Keratinocyte (primary cell): Measurements from ENCODE around the gene TMCC1. TPM values are rescaled to one million over a fixed set of nuclear protein-coding genes. Genes with fewer than 3 reads are reported as not detected.
"Not testable (repeated sequence)": the region's sequence is repeated elsewhere in the genome, so short reads cannot be mapped to it uniquely, and the experiment has no call there.

Experiments
- DNase-seq: peaks from one replicate; pipeline ENCODE4 v3.0.0-alpha.2; 2011; ENCODE audit warnings: low read depth, missing footprints, low spot score
- FAIRE-seq: peaks from 2 replicates; lab custom pipeline; 2011; peaks lifted over from hg19 to GRCh38; lab: Jason Lieb, UNC
- H2AFZ ChIP-seq: 2 replicates; pipeline ENCODE4 v1.6.0; 2012; ENCODE audit warnings: low read length, control low read depth, inconsistent platforms; ENCODE audit not compliant: control insufficient read depth
- H3K27ac ChIP-seq: 2 replicates; pipeline ENCODE4 v1.5.1; 2011; ENCODE audit warnings: low read length; ENCODE audit not compliant: control insufficient read depth, insufficient read depth
- H3K27me3 ChIP-seq: 3 replicates; pipeline ENCODE4 v1.6.0; 2011; ENCODE audit warnings: low read length; ENCODE audit not compliant: control insufficient read depth, insufficient read depth; ENCODE audit errors: extremely low read depth
- H3K36me3 ChIP-seq, 2 experiments: 2 replicates in 1 of 2; 3 replicates in 1 of 2; pipeline ENCODE4 v1.5.1; 2011; ENCODE audit warnings: low read length in 2 of 2, mild to moderate bottlenecking in 1 of 2; ENCODE audit not compliant: control insufficient read depth in 2 of 2, insufficient read depth in 2 of 2; ENCODE audit errors: extremely low read depth in 1 of 2
- H3K4me1 ChIP-seq: 3 replicates; pipeline ENCODE4 v1.5.1; 2011; ENCODE audit warnings: low read length; ENCODE audit not compliant: control insufficient read depth, insufficient read depth; ENCODE audit errors: extremely low read depth
- H3K4me2 ChIP-seq: 3 replicates; pipeline ENCODE4 v1.6.0; 2011; ENCODE audit warnings: low read depth, low read length; ENCODE audit not compliant: control insufficient read depth, insufficient read depth; ENCODE audit errors: extremely low read depth
- H3K4me3 ChIP-seq, 3 experiments: fragments of 200-600 bp in 1 of 3; sonication (generic) in 1 of 3; 2 replicates in 2 of 3; 3 replicates in 1 of 3; pipeline ENCODE4 v1.5.1; 2011 to 2016; ENCODE audit warnings: low read length in 3 of 3, mild to moderate bottlenecking in 3 of 3, control low read depth in 2 of 3, inconsistent platforms in 1 of 3, low read depth in 1 of 3, mixed read lengths in 1 of 3, mixed run types in 1 of 3, moderate library complexity in 1 of 3; ENCODE audit not compliant: control insufficient read depth in 2 of 3, insufficient read depth in 2 of 3; ENCODE audit errors: extremely low read depth in 1 of 3
- H3K79me2 ChIP-seq: 2 replicates; pipeline ENCODE4 v1.6.0; 2012; ENCODE audit warnings: low read length; ENCODE audit not compliant: control insufficient read depth, insufficient read depth
- H3K9ac ChIP-seq: 3 replicates; pipeline ENCODE4 v1.6.0; 2011; ENCODE audit warnings: low read length; ENCODE audit not compliant: control insufficient read depth, insufficient read depth; ENCODE audit errors: extremely low read depth
- H3K9me1 ChIP-seq: 3 replicates; pipeline ENCODE4 v1.6.0; 2011; ENCODE audit warnings: low read length; ENCODE audit not compliant: control insufficient read depth, insufficient read depth; ENCODE audit errors: extremely low read depth
- H3K9me3 ChIP-seq: 2 replicates; pipeline ENCODE4 v1.5.1; 2012; ENCODE audit warnings: low read depth, low read length; ENCODE audit not compliant: control insufficient read depth
- H4K20me1 ChIP-seq: 3 replicates; pipeline ENCODE4 v1.6.0; 2011; ENCODE audit warnings: low read length; ENCODE audit not compliant: control insufficient read depth, insufficient read depth; ENCODE audit errors: extremely low read depth
- EZH2 ChIP-seq: IDR thresholded peaks from one replicate; pipeline ENCODE4 v1.6.1; 2012; ENCODE audit warnings: inconsistent platforms, mild to moderate bottlenecking, low read length, moderate library complexity
- dilution Hi-C: fragments of 300-500 bp; cut with MboI; formaldehyde crosslinking; loops from one replicate; pipeline ENCODE4 v1.7.0; 2020; ENCODE audit warnings: low sequenced_read_pairs; ENCODE audit not compliant: extremely low pct_ligation_motif_present
- polyA plus RNA-seq, 5 experiments: library from polyadenylated mRNA; depleted of rRNA in 3 of 5; stranded (reverse) in 3 of 5; stranded (forward) in 1 of 5; unstranded in 1 of 5; fragments of >200 nt; gene quantifications; 1 replicate in 1 of 5; 2 replicates in 3 of 5; 3 replicates in 1 of 5; pipeline versions ENCODE4 v1.2.1 to v1.2.3, GENCODE V29; 2011 to 2012; ENCODE audit warnings: missing spikeins in 2 of 5, low read depth in 1 of 5, low replicate concordance in 1 of 5
- TF ChIP-seq, protein P1 (sequence below), 3 experiments: IDR thresholded peaks in 1 of 3; conservative IDR thresholded peaks in 1 of 3; optimal IDR thresholded peaks in 1 of 3; 2 replicates in 2 of 3; 3 replicates in 1 of 3; pipeline versions ENCODE3 to v1.5.1; 2011; ENCODE audit warnings: low read length in 3 of 3, mild to moderate bottlenecking in 3 of 3, moderate library complexity in 2 of 3, control low read depth in 1 of 3, inconsistent platforms in 1 of 3; ENCODE audit not compliant: insufficient read depth in 2 of 3; ENCODE audit errors: extremely low read depth in 1 of 3

Gene TMCC1
- polyA plus RNA-seq, 1 donor (not counting 4 experiments of a cell fraction or from before 2014, with no cell fraction given): 27.7 TPM

DNA sequence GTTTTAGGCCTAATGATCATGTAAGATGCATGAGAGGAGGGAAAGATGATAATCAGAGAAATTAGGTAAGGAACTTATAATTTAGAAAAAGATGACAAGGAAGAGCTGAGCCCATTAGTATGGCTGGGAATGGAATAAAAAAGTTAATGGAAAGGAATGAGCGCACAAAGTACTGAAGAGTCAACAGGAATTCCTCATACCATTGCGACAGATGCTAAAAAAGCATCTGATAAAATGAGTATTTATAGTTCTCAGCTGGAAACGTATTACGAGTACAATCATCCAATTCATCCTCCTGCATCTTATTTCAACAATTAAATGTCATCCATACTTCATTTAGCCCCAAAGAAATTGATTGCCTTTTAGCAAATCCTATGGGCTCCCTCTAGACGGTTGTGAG, 58.9 kb downstream of the TMCC1 start:
- H3K27ac ChIP-seq: no peak overlapping the region
- DNase-seq: no peak
- TF ChIP-seq, protein P1, sequence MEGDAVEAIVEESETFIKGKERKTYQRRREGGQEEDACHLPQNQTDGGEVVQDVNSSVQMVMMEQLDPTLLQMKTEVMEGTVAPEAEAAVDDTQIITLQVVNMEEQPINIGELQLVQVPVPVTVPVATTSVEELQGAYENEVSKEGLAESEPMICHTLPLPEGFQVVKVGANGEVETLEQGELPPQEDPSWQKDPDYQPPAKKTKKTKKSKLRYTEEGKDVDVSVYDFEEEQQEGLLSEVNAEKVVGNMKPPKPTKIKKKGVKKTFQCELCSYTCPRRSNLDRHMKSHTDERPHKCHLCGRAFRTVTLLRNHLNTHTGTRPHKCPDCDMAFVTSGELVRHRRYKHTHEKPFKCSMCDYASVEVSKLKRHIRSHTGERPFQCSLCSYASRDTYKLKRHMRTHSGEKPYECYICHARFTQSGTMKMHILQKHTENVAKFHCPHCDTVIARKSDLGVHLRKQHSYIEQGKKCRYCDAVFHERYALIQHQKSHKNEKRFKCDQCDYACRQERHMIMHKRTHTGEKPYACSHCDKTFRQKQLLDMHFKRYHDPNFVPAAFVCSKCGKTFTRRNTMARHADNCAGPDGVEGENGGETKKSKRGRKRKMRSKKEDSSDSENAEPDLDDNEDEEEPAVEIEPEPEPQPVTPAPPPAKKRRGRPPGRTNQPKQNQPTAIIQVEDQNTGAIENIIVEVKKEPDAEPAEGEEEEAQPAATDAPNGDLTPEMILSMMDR (optimal IDR thresholded peaks at IDR 0.05 in 1 of 3, IDR thresholded peaks at IDR 0.05 in 1 of 3, conservative IDR thresholded peaks at IDR 0.05 in 1 of 3; ENCODE audit: extremely low read depth in 1 of 3, insufficient read depth in 2 of 3, low read length in 3 of 3): no peak
- no peak for TF ChIP-seq EZH2
- no peak overlapping the region for H3K9ac ChIP-seq
- H3K36me3 ChIP-seq: no peaks in the 10 kb centered on the region
- peaks cover 17% of the 10 kb centered on the region for H3K4me1 ChIP-seq
- FAIRE-seq: no peak
- H3K27me3 ChIP-seq: no peaks in the 10 kb centered on the region
- dilution Hi-C loops: no loop called here
- no peaks in the 10 kb centered on the region for H3K79me2 ChIP-seq
- H3K4me2 ChIP-seq: no peak overlapping the region
- no peak overlapping the region for H3K4me3 ChIP-seq
- no peaks in the 10 kb centered on the region for H3K9me1 ChIP-seq
- H4K20me1 ChIP-seq: no peaks in the 10 kb centered on the region
- no peaks in the 10 kb centered on the region for H3K9me3 ChIP-seq
- no peak overlapping the region for H2AFZ ChIP-seq

DNA sequence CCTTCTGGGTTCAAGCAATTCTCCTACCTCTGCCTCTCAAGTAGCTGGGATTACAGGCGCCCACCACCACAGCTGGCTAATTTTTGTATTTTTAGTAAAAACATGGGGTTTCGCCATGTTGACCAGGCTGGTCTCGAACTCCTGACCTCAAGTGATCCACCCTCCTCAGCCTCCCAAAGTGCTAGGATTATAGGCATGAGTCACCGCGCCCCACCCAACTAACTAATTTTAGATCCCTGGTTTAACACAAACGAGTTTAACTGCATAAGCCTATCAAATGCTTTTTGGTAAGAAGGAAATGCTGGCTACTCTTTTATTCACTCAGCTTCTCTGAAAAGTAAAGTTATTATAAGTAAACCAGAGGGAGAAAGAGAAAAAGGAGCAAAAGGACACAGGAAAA, 61.6 kb downstream of the TMCC1 start:
- FAIRE-seq, H3K4me3 ChIP-seq, DNase-seq, H3K9me1 ChIP-seq, H3K9ac ChIP-seq, H4K20me1 ChIP-seq, H3K9me3 ChIP-seq, H3K79me2 ChIP-seq, H3K27ac ChIP-seq, H3K4me2 ChIP-seq, dilution Hi-C loops, H2AFZ ChIP-seq, H3K27me3 ChIP-seq, H3K36me3 ChIP-seq: not testable (repeated sequence)
- peaks cover 17% of the 10 kb centered on the region for H3K4me1 ChIP-seq

DNA sequence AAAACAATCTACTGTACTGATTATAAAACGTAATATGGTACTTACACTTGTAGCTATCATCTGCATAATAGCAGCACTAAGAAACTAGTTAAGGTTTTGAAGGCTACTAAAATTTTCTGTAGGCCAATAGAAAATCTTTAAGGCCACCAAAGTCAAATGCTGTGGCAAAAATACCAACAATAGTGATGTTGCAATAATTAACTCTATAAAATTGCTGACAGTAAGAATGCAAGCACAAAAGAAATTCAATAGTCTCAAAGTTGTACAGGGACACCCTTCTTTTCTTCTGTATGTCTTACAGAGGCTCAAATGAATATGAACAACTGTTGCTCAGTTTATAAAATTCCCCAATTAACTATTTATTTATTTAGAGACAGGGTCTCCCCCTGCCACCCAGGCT, 62.0 kb downstream of the TMCC1 start:
- Histone ChIP-seq H3K27ac (no peak overlapping the region), H3K79me2 (peaks cover 2% of the 10 kb centered on the region), H3K9ac (no peak overlapping the region), H2AFZ (no peak overlapping the region), H3K9me1 (no peaks in the 10 kb centered on the region), H3K9me3 (no peaks in the 10 kb centered on the region), H4K20me1 (no peaks in the 10 kb centered on the region), H3K4me1 (peaks cover 17% of the 10 kb centered on the region), H3K4me3 (no peak overlapping the region), H3K4me2 (no peak overlapping the region), H3K36me3 (peaks cover 2 to 3% of the 10 kb centered on the region in 2 experiments), H3K27me3 (no peaks in the 10 kb centered on the region)
- DNase-seq (no peak), FAIRE-seq (peak; percentile 36)
- dilution Hi-C loops: no loop called here
- no peak for TF ChIP-seq EZH2
